Measurements from ENCODE around the gene SLC9C2.

Gene SLC9C2

GRCh38 chr1:173485401-173485800, 117.5 kb downstream of the SLC9C2 start:
- TF ChIP-seq CTCF (IDR thresholded peaks at IDR 0.05; ENCODE audit: low read length) (no peak), EZH2phosphoT487 (IDR thresholded peaks at IDR 0.05; ENCODE audit: low read length) (no peak)
- Histone ChIP-seq H3K27me3 (replicated peaks; ENCODE audit: insufficient read depth, low read length) (no peaks in the 10 kb centered on the region), H3K4me1 (ENCODE audit: low read length) (peaks cover 14% of the 10 kb centered on the region), H4K20me1 (ENCODE audit: insufficient read depth, low read length) (no peaks in the 10 kb centered on the region), H2AFZ (ENCODE audit: low read length) (no peak overlapping the region), H3K4me2 (ENCODE audit: low read depth, low read length) (no peak overlapping the region), H3K9me3 (replicated peaks; ENCODE audit: insufficient read depth, low read length) (no peaks in the 10 kb centered on the region), H3K79me2 (ENCODE audit: low read length) (no peaks in the 10 kb centered on the region), H3K9ac (ENCODE audit: low read length) (no peak overlapping the region), H3F3A (ENCODE audit: insufficient read depth, low read length) (no peaks in the 10 kb centered on the region), H3K27ac (ENCODE audit: low read length) (no peak overlapping the region), H3K9me2 (replicated peaks; ENCODE audit: insufficient read depth, low read length) (no peaks in the 10 kb centered on the region), H3K4me3 (ENCODE audit: low read length) (no peak overlapping the region), H3K36me3 (replicated peaks; ENCODE audit: insufficient read depth, low read length) (peaks cover 5% of the 10 kb centered on the region)
- no peak for DNase-seq

- TF ChIP-seq CTCF (IDR thresholded peaks at IDR 0.05; ENCODE audit: low read length) (no peak), EZH2phosphoT487 (IDR thresholded peaks at IDR 0.05; ENCODE audit: low read length) (no peak), EZH2 (optimal IDR thresholded peaks at IDR 0.05; ENCODE audit: low read depth, low read length) (no peak)
- peaks cover 10% of the 10 kb centered on the region for H3K79me2 ChIP-seq (ENCODE audit: low read length)
- H3K27ac ChIP-seq (ENCODE audit: low read length) = no peak overlapping the region
- no peak overlapping the region for H3K4me2 ChIP-seq (ENCODE audit: low read depth, low read length)
- no peak overlapping the region for H3K4me3 ChIP-seq (ENCODE audit: low read length)
- peaks cover 19% of the 10 kb centered on the region for H3K4me1 ChIP-seq (ENCODE audit: low read length)
- H3K27me3 ChIP-seq (replicated peaks; ENCODE audit: insufficient read depth, low read length) = no peaks in the 10 kb centered on the region
- DNase-seq = no peak
- peaks cover 5% of the 10 kb centered on the region for H3K36me3 ChIP-seq (replicated peaks; ENCODE audit: insufficient read depth, low read length)
- no peaks in the 10 kb centered on the region for H3F3A ChIP-seq (ENCODE audit: insufficient read depth, low read length)
- H4K20me1 ChIP-seq (ENCODE audit: insufficient read depth, low read length) = no peaks in the 10 kb centered on the region
- no peak overlapping the region for H2AFZ ChIP-seq (ENCODE audit: low read length)
- no peaks in the 10 kb centered on the region for H3K9me2 ChIP-seq (replicated peaks; ENCODE audit: insufficient read depth, low read length)
- H3K9me3 ChIP-seq (replicated peaks; ENCODE audit: insufficient read depth, low read length) = no peaks in the 10 kb centered on the region
- H3K9ac ChIP-seq (ENCODE audit: low read length) = no peak overlapping the region
These were observed 118.6 kb downstream of the SLC9C2 start for GRCh38 chr1:173484276-173484675.

- H3K9ac ChIP-seq (ENCODE audit: low read length) = no peak overlapping the region
- H3K4me3 ChIP-seq (ENCODE audit: low read length) = no peak overlapping the region
- no peaks in the 10 kb centered on the region for H3K9me3 ChIP-seq (replicated peaks; ENCODE audit: insufficient read depth, low read length)
- no peaks in the 10 kb centered on the region for H3K9me2 ChIP-seq (replicated peaks; ENCODE audit: insufficient read depth, low read length)
- H2AFZ ChIP-seq (ENCODE audit: low read length) = no peak overlapping the region
- no peak for TF ChIP-seq EZH2phosphoT487 (IDR thresholded peaks at IDR 0.05; ENCODE audit: low read length)
- TF ChIP-seq EZH2 (optimal IDR thresholded peaks at IDR 0.05; ENCODE audit: low read depth, low read length) = no peak
- TF ChIP-seq CTCF (IDR thresholded peaks at IDR 0.05; ENCODE audit: low read length) = no peak
- no peaks in the 10 kb centered on the region for H3K27me3 ChIP-seq (replicated peaks; ENCODE audit: insufficient read depth, low read length)
- no peaks in the 10 kb centered on the region for H3F3A ChIP-seq (ENCODE audit: insufficient read depth, low read length)
- peaks cover 26% of the 10 kb centered on the region for H3K79me2 ChIP-seq (ENCODE audit: low read length)
- no peak for DNase-seq
- H3K27ac ChIP-seq (ENCODE audit: low read length) = peak overlapping the region; percentile 0; the same call in 1 of the 2 replicates
- no peaks in the 10 kb centered on the region for H4K20me1 ChIP-seq (ENCODE audit: insufficient read depth, low read length)
- H3K4me2 ChIP-seq (ENCODE audit: low read depth, low read length) = no peak overlapping the region
- H3K4me1 ChIP-seq (ENCODE audit: low read length) = peaks cover 30% of the 10 kb centered on the region
- H3K36me3 ChIP-seq (replicated peaks; ENCODE audit: insufficient read depth, low read length) = peaks cover 5% of the 10 kb centered on the region
These were observed 120.2 kb downstream of the SLC9C2 start for GRCh38 chr1:173482683-173483082.

Data from MM.1S (cell line).